ENCODE data around the gene ATP9A.
"Not testable (repeated sequence)": the region's sequence is repeated elsewhere in the genome, so short reads cannot be mapped to it uniquely, and the experiment has no call there.

ATP9A gene

GRCh38 chr20:51796340-51796739 is 28.1 kb upstream of the ATP9A start:
- no peak for DNase-seq

GRCh38 chr20:51792960-51793359 is 24.8 kb upstream of the ATP9A start:
- no peak for DNase-seq

- no peak for DNase-seq
These were observed 23.4 kb upstream of the ATP9A start for GRCh38 chr20:51791626-51792025.

- no peak for DNase-seq
These were observed 22.1 kb upstream of the ATP9A start for GRCh38 chr20:51790256-51790655.

- no peak for DNase-seq
These were observed 21.2 kb upstream of the ATP9A start for GRCh38 chr20:51789434-51789833.

GRCh38 chr20:51788822-51789221 is 20.6 kb upstream of the ATP9A start:
- no peak for DNase-seq

- DNase-seq = no peak
These were observed 16.1 kb upstream of the ATP9A start for GRCh38 chr20:51784299-51784698.

GRCh38 chr20:51778229-51778759 is 10.1 kb upstream of the ATP9A start:
- not testable (repeated sequence) for DNase-seq

GRCh38 chr20:51775241-51775640 is 7.1 kb upstream of the ATP9A start:
- no peak for DNase-seq

GRCh38 chr20:51772236-51772635 is 4.0 kb upstream of the ATP9A start:
- no peak for DNase-seq

- DNase-seq = peak; percentile 12
These were observed 1.9 kb upstream of the ATP9A start for GRCh38 chr20:51769976-51770615.

GRCh38 chr20:51768759-51769517 is 748 bp upstream of the ATP9A start:
- no peak for DNase-seq

GRCh38 chr20:51766994-51767866 is 960 bp downstream of the ATP9A start:
- peak; percentile 40 for DNase-seq

GRCh38 chr20:51765381-51765780 is 2.8 kb downstream of the ATP9A start:
- DNase-seq = not testable (repeated sequence)

- no peak for DNase-seq
These were observed 4.1 kb downstream of the ATP9A start for GRCh38 chr20:51763965-51764602.

- peak; percentile 41 for DNase-seq
These were observed 7.2 kb downstream of the ATP9A start for GRCh38 chr20:51760905-51761546.

- no peak for DNase-seq
These were observed 8.2 kb downstream of the ATP9A start for GRCh38 chr20:51759769-51760510.

- DNase-seq = no peak
These were observed 9.1 kb downstream of the ATP9A start for GRCh38 chr20:51758978-51759544.

GRCh38 chr20:51757226-51757625 is 11.0 kb downstream of the ATP9A start:
- DNase-seq = no peak

- DNase-seq = no peak
These were observed 11.5 kb downstream of the ATP9A start for GRCh38 chr20:51756653-51757052.

- DNase-seq = not testable (repeated sequence)
These were observed 15.0 kb downstream of the ATP9A start for GRCh38 chr20:51753220-51753619.

Data from EL (cell line).